Measurements from ENCODE around the gene SLC31A2.
A peak's percentile ranks its signal among the peaks of the same experiment; 100 is the strongest.
"Not testable (repeated sequence)": the region's sequence is repeated elsewhere in the genome, so short reads cannot be mapped to it uniquely, and the experiment has no call there.

The SLC31A2 gene, protein sequence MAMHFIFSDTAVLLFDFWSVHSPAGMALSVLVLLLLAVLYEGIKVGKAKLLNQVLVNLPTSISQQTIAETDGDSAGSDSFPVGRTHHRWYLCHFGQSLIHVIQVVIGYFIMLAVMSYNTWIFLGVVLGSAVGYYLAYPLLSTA

DNA sequence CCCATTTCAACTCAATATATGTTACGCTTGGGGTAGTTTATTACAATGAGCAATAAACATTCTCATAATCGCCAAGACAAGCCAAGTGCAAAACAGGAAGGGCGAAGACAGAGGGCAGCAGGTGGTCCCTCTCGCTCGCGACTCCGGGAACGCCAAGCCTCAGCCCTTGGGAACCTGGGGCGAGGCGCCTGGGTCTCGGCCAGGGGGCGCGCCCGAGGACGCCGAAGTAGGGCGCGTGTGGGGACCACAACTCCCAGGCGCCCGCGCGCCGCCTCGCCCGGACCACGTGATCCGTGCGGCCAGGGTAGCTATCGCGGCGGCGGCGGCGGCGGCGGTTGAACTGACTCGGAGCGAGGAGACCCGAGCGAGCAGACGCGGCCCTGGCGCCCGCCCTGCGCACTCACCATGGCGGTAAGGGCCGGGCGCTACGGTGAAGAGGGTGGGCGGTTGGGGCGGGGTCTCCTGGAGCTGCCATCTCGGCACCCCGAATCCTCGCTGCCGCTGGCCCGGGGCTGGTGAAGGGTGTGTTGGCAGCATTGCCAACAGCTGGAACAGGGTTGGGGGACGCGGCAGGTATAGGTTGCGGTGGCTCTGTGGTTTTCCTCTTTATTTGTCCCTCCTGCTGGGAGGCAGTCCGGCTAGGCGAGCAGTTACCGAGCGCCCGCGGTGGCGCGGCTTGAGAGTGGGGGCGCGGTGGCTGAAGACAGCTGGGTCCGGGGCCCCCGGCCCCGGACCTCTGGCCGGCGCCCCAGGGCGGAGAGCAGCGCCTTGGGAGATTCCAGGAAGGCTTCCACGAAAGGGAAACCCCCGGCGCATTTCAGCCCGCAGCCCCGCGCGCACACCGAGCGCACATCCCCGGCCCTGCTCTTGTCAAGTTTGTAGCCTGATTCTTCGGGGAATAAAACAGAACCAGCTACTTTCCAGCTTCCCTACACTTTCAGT is at the start of gene SLC31A2:
TSS of gene SLC31A2 (plus strand) at position 338 of the 942 bp plus-strand sequence. CDS start at position 406, 68 bp downstream.
- TF ChIP-seq CTCF (IDR thresholded peaks at IDR 0.05) (peak; percentile 43), ZFX (IDR thresholded peaks at IDR 0.05; ENCODE audit: borderline replicate concordance) (no peak)
- peak within 1 kb of the TSS; percentile 66 for H3K27ac ChIP-seq

GRCh38 chr9:113105345-113105744 is 45.5 kb upstream of the SLC31A2 start:
- H3K27ac ChIP-seq, result not testable (repeated sequence)

GRCh38 chr9:113111065-113111951 is 39.5 kb upstream of the SLC31A2 start:
- peak; percentile 98 for TF ChIP-seq CTCF (IDR thresholded peaks at IDR 0.05)
- not testable (repeated sequence) for H3K27ac ChIP-seq

GRCh38 chr9:113112706-113113510 is 37.9 kb upstream of the SLC31A2 start:
- peak; percentile 98 for TF ChIP-seq CTCF (IDR thresholded peaks at IDR 0.05)
- H3K27ac ChIP-seq, result not testable (repeated sequence)

- not testable (repeated sequence) for H3K27ac ChIP-seq
These were observed 32.0 kb upstream of the SLC31A2 start for GRCh38 chr9:113118829-113119228.

DNA sequence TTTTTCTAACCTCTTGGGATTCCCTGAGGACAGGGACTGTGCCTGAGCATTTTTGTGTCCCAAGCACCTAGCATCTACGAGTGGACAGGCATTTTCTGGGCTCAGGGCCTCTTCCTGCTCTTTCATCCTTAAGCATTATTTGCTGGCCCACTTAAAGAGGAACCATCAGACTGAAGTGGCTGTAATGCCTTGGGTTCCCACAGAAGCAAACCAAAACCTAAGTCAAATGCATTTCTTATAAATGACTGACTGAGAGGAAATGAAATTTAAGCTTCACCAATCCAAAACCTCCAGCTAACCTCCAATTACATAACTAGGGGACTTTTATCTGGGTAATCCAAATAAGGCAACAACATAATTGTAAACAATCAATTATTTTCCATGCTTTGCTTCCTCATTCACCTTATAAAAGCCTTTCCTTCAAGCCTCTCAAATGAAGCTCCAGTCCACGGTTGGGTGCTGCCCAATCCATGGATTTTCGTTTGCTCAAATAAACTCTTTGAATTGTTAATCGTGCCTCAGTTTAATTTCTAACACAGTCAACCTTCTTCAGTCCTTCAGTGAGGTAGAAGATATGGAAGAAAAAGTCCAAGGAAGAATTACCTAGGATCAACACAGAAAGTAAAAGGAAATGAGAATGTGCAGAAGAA is 25.3 kb upstream of the SLC31A2 start:
- TF ChIP-seq ZFX (IDR thresholded peaks at IDR 0.05; ENCODE audit: borderline replicate concordance), result no peak
- TF ChIP-seq CTCF (IDR thresholded peaks at IDR 0.05), result no peak
- no peak overlapping the region for H3K27ac ChIP-seq

- H3K27ac ChIP-seq, result no peak overlapping the region
- TF ChIP-seq CTCF (IDR thresholded peaks at IDR 0.05), result no peak
- TF ChIP-seq ZFX (IDR thresholded peaks at IDR 0.05; ENCODE audit: borderline replicate concordance), result no peak
These were observed 21.3 kb upstream of the SLC31A2 start for GRCh38 chr9:113129466-113129865.

Measured in 22Rv1 (cell line).